COR-L47 (cell line): Measurements from ENCODE around the gene MAGIX.

Source experiments
- DNase-seq: peaks from one replicate; lab custom pipeline; 2025; lab: John Stamatoyannopoulos, UW

Gene MAGIX

GRCh38 chrX:49205443-49205842 is 42.9 kb downstream of the MAGIX start:
- DNase-seq = no peak

- no peak for DNase-seq
Observed at GRCh38 chrX:49206543-49206942, 44.0 kb downstream of the MAGIX start.

- no peak for DNase-seq
Observed at GRCh38 chrX:49208399-49208798, 45.8 kb downstream of the MAGIX start.

GRCh38 chrX:49209434-49210251 is 47.1 kb downstream of the MAGIX start:
- DNase-seq = peak; percentile 44

GRCh38 chrX:49210406-49210805 is 47.8 kb downstream of the MAGIX start:
- no peak for DNase-seq

- DNase-seq = no peak
Observed at GRCh38 chrX:49211074-49211473, 48.5 kb downstream of the MAGIX start.

GRCh38 chrX:49212209-49212608 is 49.7 kb downstream of the MAGIX start:
- no peak for DNase-seq

GRCh38 chrX:49212861-49213260 is 50.3 kb downstream of the MAGIX start:
- DNase-seq = no peak

GRCh38 chrX:49214416-49214815 is 51.9 kb downstream of the MAGIX start:
- no peak for DNase-seq

- DNase-seq = no peak
Observed at GRCh38 chrX:49214996-49215526, 52.5 kb downstream of the MAGIX start.
